GM12878 (cell line): ENCODE results near the gene MAFG. TPM values are rescaled to one million over a fixed set of nuclear protein-coding genes. Genes with fewer than 3 reads are reported as not detected.

ENCODE experiments used
- ATAC-seq: fragments of 200-7000 bp; cut with Tn5 transposase; 3 replicates; pipeline ENCODE4 v1.9.1; 2020; ENCODE audit warnings: mild to moderate bottlenecking, moderate library complexity
- BruUV-seq: library from RNA; stranded (reverse); fragments of 400-500 nt; replicated peaks from 2 replicates; lab custom pipeline; 2021; lab: Mats Ljungman, UMichigan
- CTCF ChIA-PET: fragments of 300-600 bp; sonication (Branson Sonifier 250); formaldehyde crosslinking; extraction: SDS; loops from one replicate; lab custom pipeline; 2021; ENCODE audit warnings: inconsistent platforms; lab: Yijun Ruan, JAX
- POLR2A ChIA-PET: fragments of 350-600 bp; formaldehyde crosslinking; extraction: SDS; loops from one replicate; lab custom pipeline; 2021; ENCODE audit warnings: inconsistent platforms; lab: Charles Lee
- RAD21 ChIA-PET: fragments of 300-600 bp; sonication (Branson Sonifier 250); formaldehyde crosslinking; loops from one replicate; lab custom pipeline; 2023; ENCODE audit warnings: antibody characterized with exemption; ENCODE audit not compliant: unreplicated experiment; lab: Charles Lee
- SMC1A ChIA-PET: fragments of 300-600 bp; sonication (Branson Sonifier 250); formaldehyde crosslinking; loops from one replicate; lab custom pipeline; 2023; ENCODE audit not compliant: unreplicated experiment, uncharacterized antibody; lab: Charles Lee
- DNase-seq: peaks from one replicate; pipeline ENCODE4 v3.0.0-alpha.2; 2011; ENCODE audit warnings: low read depth, low spot score
- FAIRE-seq: peaks from 3 replicates; lab custom pipeline; 2011; peaks lifted over from hg19 to GRCh38; lab: Jason Lieb, UNC
- H2AFZ ChIP-seq: 2 replicates; pipeline ENCODE4 v1.6.0; 2011; ENCODE audit warnings: low read depth, low read length, control low read depth; ENCODE audit not compliant: control insufficient read depth
- H3K27ac ChIP-seq: 2 replicates; pipeline ENCODE4 v1.5.1; 2011; ENCODE audit warnings: control low read depth; ENCODE audit not compliant: control insufficient read depth, insufficient read depth
- H3K27me3 ChIP-seq, 2 experiments: replicated peaks in 1 of 2; 2 replicates each; pipeline versions ENCODE4 v1.6.0 to v1.6.1; 2011; ENCODE audit warnings: low read length in 1 of 2; ENCODE audit not compliant: control insufficient read depth in 2 of 2, insufficient read depth in 2 of 2
- H3K36me3 ChIP-seq, 2 experiments: 2 replicates each; pipeline ENCODE4 v1.5.1; 2011; ENCODE audit warnings: low read length in 1 of 2; ENCODE audit not compliant: control insufficient read depth in 2 of 2, insufficient read depth in 2 of 2
- H3K4me1 ChIP-seq: 2 replicates; pipeline ENCODE4 v1.6.1; 2011; ENCODE audit warnings: mild to moderate bottlenecking, low read length, moderate library complexity, mixed read lengths; ENCODE audit not compliant: control insufficient read depth, insufficient read depth
- H3K4me2 ChIP-seq: 2 replicates; pipeline ENCODE4 v1.6.0; 2011; ENCODE audit warnings: control low read depth; ENCODE audit not compliant: control insufficient read depth, insufficient read depth
- H3K4me3 ChIP-seq: fragments of 200-600 bp; sonication (generic); 2 replicates; pipeline ENCODE4 v1.5.1; 2016
- H3K79me2 ChIP-seq: 2 replicates; pipeline ENCODE4 v1.6.0; 2011; ENCODE audit warnings: low read length; ENCODE audit not compliant: control insufficient read depth, insufficient read depth
- H3K9ac ChIP-seq: 2 replicates; pipeline ENCODE4 v1.8.0; 2011; ENCODE audit warnings: low read length, control low read depth, mixed read lengths; ENCODE audit not compliant: control insufficient read depth, insufficient read depth
- H3K9me3 ChIP-seq: replicated peaks from 3 replicates; pipeline ENCODE4 v1.5.1; 2011; ENCODE audit warnings: mild to moderate bottlenecking, low read length; ENCODE audit not compliant: control insufficient read depth, insufficient read depth
- H4K20me1 ChIP-seq: 2 replicates; pipeline ENCODE4 v1.6.0; 2011; ENCODE audit not compliant: control insufficient read depth, insufficient read depth
- CREM ChIP-seq: IDR thresholded peaks from 2 replicates; pipeline ENCODE4 v1.6.1; 2014; ENCODE audit warnings: antibody characterized with exemption, low read depth
- ETV6 ChIP-seq, 2 experiments: fragments of 450-650 bp in 1 of 2; IDR thresholded peaks in 1 of 2; conservative IDR thresholded peaks in 1 of 2; 2 replicates each; pipeline ENCODE4 v1.6.1; 2014; ENCODE audit warnings: antibody characterized with exemption in 1 of 2, borderline replicate concordance in 1 of 2, low read depth in 1 of 2, mild to moderate bottlenecking in 1 of 2, moderate library complexity in 1 of 2
- IRF4 ChIP-seq: IDR thresholded peaks from 2 replicates; pipeline ENCODE4 v1.6.1; 2011; ENCODE audit warnings: low read depth, low read length
- POLR2A ChIP-seq: IDR thresholded peaks from 2 replicates; pipeline ENCODE4 v1.6.1; 2011; ENCODE audit warnings: low read depth, mild to moderate bottlenecking, low read length
- POLR2AphosphoS5 ChIP-seq: IDR thresholded peaks from 2 replicates; pipeline ENCODE4 v1.6.1; 2011; ENCODE audit warnings: mild to moderate bottlenecking, low read length, inconsistent platforms
- YBX1 ChIP-seq: fragments of 450-650 bp; IDR thresholded peaks from 2 replicates; pipeline ENCODE4 v1.6.1; 2016; ENCODE audit warnings: antibody characterized with exemption
- WGBS: methylation state at CpG from one replicate; pipeline ENCODE4 v1.1.6; 2016; ENCODE audit warnings: low lambda C conversion rate; ENCODE audit not compliant: insufficient replicate concordance, insufficient coverage; ENCODE audit errors: missing lambda C conversion rate; 5-methylcytosine and 5-hydroxymethylcytosine counted together
- in situ Hi-C: fragments of 300-500 bp; cut with MboI; formaldehyde crosslinking; loops from 9 replicates; pipeline ENCODE4 v1.14.3; 2018; ENCODE audit warnings: mixed read lengths
- intact Hi-C: fragments of 100-400 bp; cut with micrococcal nuclease; formaldehyde crosslinking; loops from one replicate; pipeline ENCODE4 v1.14.2; 2022; ENCODE audit not compliant: unreplicated experiment
- polyA plus RNA-seq, 11 experiments: library from polyadenylated mRNA; depleted of rRNA in 4 of 11; unstranded in 6 of 11; stranded (reverse) in 5 of 11; fragments of >200 nt; fragmentation: Nextera tagmentation in 4 of 11; fragmentation: Illumina TruSeq in 1 of 11; extraction: Ambion mirVana in 4 of 11; extraction: Trizol in 1 of 11; gene quantifications; 1 replicate in 1 of 11; 2 replicates in 10 of 11; pipeline versions ENCODE4 v1.2.1 to v1.2.3, GENCODE V29; 2011 to 2016; ENCODE audit warnings: inconsistent platforms in 2 of 11, missing spikeins in 2 of 11, low read depth in 1 of 11
- total RNA-seq, 4 experiments: library from RNA; depleted of rRNA in 3 of 4; stranded (reverse); fragments of >200 nt in 3 of 4; fragmentation: Illumina TruSeq in 1 of 4; extraction: Trizol in 1 of 4; gene quantifications; 2 replicates each; pipeline versions ENCODE4 v1.2.1 to v1.2.3, GENCODE V29; 2013 to 2021
- TF ChIP-seq, protein P1 (sequence below): fragments of 450-650 bp; IDR thresholded peaks from 2 replicates; pipeline ENCODE4 v1.6.1; 2014; ENCODE audit warnings: mild to moderate bottlenecking

MAFG gene
- total and polyA plus RNA-seq, 10 of the 15 experiments (the other 5 are each of a cell fraction or from before 2014, with no cell fraction given) = 0.48 to 20.1 (median 7.6) TPM

DNA sequence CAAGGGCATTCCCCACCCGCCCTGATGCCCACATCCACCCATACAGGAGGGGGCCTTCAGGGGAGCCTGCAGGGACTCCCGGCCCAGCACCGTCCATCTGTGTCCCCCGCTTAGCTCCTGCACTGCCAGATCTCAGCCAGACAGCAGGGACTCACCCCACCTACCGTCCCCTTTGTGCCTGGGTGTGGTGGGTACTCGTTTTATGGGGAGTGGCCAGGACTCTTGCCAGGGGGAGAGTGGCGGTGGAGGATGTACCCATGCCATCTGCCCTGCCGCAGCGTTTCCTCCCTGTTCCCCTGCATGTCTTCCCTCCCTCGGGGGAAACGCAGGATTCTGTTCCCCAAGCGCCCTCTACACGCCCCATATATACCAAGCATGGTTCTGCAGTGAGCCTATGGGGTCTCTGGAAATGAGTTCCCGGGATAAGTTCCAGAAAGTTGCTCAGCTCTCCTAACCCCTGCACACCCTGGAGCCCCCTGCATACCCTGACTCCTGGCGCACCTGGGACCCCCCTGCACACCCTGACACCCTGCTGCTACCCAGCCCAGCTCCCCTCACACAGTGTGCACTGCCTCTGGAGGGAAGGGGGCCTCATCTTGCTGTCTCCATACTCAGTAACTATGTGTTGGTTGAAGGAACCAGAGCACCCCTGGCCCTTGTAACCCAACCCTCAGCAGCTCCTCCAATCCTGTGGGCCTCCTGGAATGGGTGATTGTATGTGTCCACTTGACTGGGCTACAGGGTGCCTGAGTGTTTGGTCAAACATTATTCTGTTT is 4.2 kb upstream of the MAFG start:
- Histone ChIP-seq H3K9me3 (no peaks in the 10 kb centered on the region), H3K36me3 (peaks cover 0 to 2% of the 10 kb centered on the region in 2 experiments; a peak in 1 of 4 replicates), H3K27me3 (no peaks in the 10 kb centered on the region), H4K20me1 (no peaks in the 10 kb centered on the region), H3K27ac (no peak overlapping the region), H3K4me2 (no peak overlapping the region), H3K4me1 (peaks cover 17% of the 10 kb centered on the region), H3K9ac (no peak overlapping the region), H2AFZ (no peak overlapping the region), H3K4me3 (no peak overlapping the region), H3K79me2 (peaks cover 11% of the 10 kb centered on the region)
- TF ChIP-seq POLR2A (peak; percentile 45; the same call in 1 of the 2 replicates), IRF4 (no peak)
- RAD21 ChIA-PET = no interaction called here
- no TSS peak for BruUV-seq
- DNase-seq = no peak
- POLR2A ChIA-PET = interaction anchor here (0.6 kb wide), 1 partner anchor 277 kb away, joined by 3 read pairs; no protein-coding TSS in a partner anchor
- intact Hi-C loops (no loop called here), in situ Hi-C loops (no loop called here)
- no peak for ATAC-seq
- FAIRE-seq = no peak
- CTCF ChIA-PET = no interaction called here
- SMC1A ChIA-PET = no interaction called here
- 7% methylated on average over 15 of the region's 15 CpGs for WGBS

DNA sequence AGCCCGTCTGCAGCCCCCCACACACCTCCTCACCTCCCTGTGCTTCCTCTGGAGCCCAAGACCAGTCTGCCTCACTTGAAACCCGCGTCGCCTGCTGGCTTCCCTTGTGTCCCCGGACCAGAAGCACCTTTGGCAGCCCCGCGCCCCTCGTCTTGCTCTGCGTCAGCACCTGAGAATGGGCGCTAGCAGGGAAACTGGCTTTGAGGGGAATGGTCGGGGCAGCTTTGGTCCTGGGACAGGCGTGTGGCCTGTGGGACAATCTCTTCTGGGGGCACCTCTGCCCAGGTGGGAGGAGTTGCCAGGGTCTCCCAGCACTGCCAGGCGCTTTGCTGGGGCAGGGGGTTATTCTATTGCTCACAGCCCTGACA is 3.6 kb upstream of the MAFG start:
- H3K36me3 ChIP-seq = peaks cover 0 to 2% of the 10 kb centered on the region in 2 experiments; a peak in 1 of 4 replicates
- H3K4me2 ChIP-seq = no peak overlapping the region
- no peaks in the 10 kb centered on the region for H3K27me3 ChIP-seq
- in situ Hi-C loops = no loop called here
- TF ChIP-seq, protein P1, sequence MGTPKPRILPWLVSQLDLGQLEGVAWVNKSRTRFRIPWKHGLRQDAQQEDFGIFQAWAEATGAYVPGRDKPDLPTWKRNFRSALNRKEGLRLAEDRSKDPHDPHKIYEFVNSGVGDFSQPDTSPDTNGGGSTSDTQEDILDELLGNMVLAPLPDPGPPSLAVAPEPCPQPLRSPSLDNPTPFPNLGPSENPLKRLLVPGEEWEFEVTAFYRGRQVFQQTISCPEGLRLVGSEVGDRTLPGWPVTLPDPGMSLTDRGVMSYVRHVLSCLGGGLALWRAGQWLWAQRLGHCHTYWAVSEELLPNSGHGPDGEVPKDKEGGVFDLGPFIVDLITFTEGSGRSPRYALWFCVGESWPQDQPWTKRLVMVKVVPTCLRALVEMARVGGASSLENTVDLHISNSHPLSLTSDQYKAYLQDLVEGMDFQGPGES = no peak
- TF ChIP-seq POLR2AphosphoS5 (no peak), ETV6 (conservative IDR thresholded peaks at IDR 0.05 in 1 of 2, IDR thresholded peaks at IDR 0.05 in 1 of 2; ENCODE audit: borderline replicate concordance in 1 of 2, low read depth in 1 of 2) (no peak), CREM (no peak), YBX1 (no peak)
- no peak overlapping the region for H2AFZ ChIP-seq
- ChIA-PET CTCF (no interaction called here), SMC1A (interaction anchor here (0.7 kb wide), 1 partner anchor 419 kb away, joined by 3 read pairs; no protein-coding TSS in a partner anchor), RAD21 (no interaction called here), POLR2A (interaction anchor here (0.6 to 0.7 kb wide), 2 partner anchors 278 to 295 kb away, joined by 3 read pairs; no protein-coding TSS in a partner anchor)
- FAIRE-seq (no peak), DNase-seq (no peak), ATAC-seq (no peak)
- peaks cover 12% of the 10 kb centered on the region for H3K79me2 ChIP-seq
- H4K20me1 ChIP-seq = no peaks in the 10 kb centered on the region
- intact Hi-C loops = no loop called here
- no peak overlapping the region for H3K27ac ChIP-seq
- BruUV-seq = no TSS peak
- no peak overlapping the region for H3K9ac ChIP-seq
- H3K4me1 ChIP-seq = peaks cover 17% of the 10 kb centered on the region
- H3K4me3 ChIP-seq = no peak overlapping the region
- H3K9me3 ChIP-seq = no peaks in the 10 kb centered on the region
- WGBS = 42% methylated on average over 13 of the region's 13 CpGs
